ENCODE results near the gene ACTMAP. TPM values are rescaled to one million over a fixed set of nuclear protein-coding genes. Genes with fewer than 3 reads are reported as not detected.
A peak's percentile ranks its signal among the peaks of the same experiment; 100 is the strongest.

Gene ACTMAP
- total and polyA plus RNA-seq, 2 of the 13 experiments (the other 11 are each of a cell fraction or from before 2014, with no cell fraction given) = 2.2 to 7.9 TPM

DNA sequence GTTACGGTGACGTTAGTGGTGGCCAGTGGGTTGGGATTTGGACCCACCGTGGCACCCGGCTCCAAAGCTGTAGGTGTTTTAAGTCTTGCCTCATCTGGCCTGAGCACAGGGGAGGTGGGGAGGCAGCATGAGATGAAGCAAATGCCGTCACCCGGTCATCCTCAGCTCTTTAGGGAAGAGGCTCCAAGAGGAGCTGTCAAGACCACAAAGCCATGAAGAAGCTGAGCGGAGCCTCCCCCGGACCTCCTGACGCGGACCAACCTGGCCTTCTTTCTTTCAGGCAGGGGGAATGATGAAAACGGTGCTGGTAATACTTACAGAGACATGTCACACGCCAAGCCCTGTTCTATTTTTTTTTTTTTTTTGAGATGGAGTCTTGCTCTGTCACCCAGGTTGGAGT, 7.4 kb downstream of the ACTMAP start:
- no peaks in the 10 kb centered on the region for H3K79me2 ChIP-seq (ENCODE audit: insufficient read depth, low read length)
- no peak overlapping the region for H3K9ac ChIP-seq (ENCODE audit: insufficient read depth, low read depth, low read length)
- H3K9me3 ChIP-seq (ENCODE audit: low read length) = no peaks in the 10 kb centered on the region
- no peak overlapping the region for H3K27ac ChIP-seq (ENCODE audit: extremely low read length, insufficient read depth, low read length)
- H3K4me3 ChIP-seq (replicated peaks in 1 of 3; ENCODE audit: insufficient read depth in 1 of 3, low read depth in 2 of 3, low read length in 3 of 3) = no peak overlapping the region
- intact Hi-C loops (cut with micrococcal nuclease; ENCODE audit: unreplicated experiment) (no loop called here), in situ Hi-C loops (cut with HindIII; ENCODE audit: extremely low pct_ligation_motif_present, low pct_unique_long_range_greater_than_20kb) (no loop called here)
- H3K4me2 ChIP-seq (ENCODE audit: low read depth, low read length) = no peak overlapping the region
- TF ChIP-seq ZNF780A (CRISPR knock-in tag; IDR thresholded peaks at IDR 0.05) = no peak
- TF ChIP-seq KAT2B (IDR thresholded peaks at IDR 0.05; ENCODE audit: borderline replicate concordance, low read depth, low read length) = no peak
- TF ChIP-seq JUNB (CRISPR knock-in tag; IDR thresholded peaks at IDR 0.05; ENCODE audit: borderline replicate concordance) = no peak
- TF ChIP-seq, protein P1, sequence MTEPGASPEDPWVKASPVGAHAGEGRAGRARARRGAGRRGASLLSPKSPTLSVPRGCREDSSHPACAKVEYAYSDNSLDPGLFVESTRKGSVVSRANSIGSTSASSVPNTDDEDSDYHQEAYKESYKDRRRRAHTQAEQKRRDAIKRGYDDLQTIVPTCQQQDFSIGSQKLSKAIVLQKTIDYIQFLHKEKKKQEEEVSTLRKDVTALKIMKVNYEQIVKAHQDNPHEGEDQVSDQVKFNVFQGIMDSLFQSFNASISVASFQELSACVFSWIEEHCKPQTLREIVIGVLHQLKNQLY (CRISPR knock-in tag; IDR thresholded peaks at IDR 0.05) = no peak
- TF ChIP-seq KLF13 (CRISPR knock-in tag; IDR thresholded peaks at IDR 0.05) = no peak
- H3K36me3 ChIP-seq (replicated peaks in 1 of 2; ENCODE audit: control insufficient read depth in 1 of 2, insufficient read depth in 2 of 2, low read length in 2 of 2) = peaks cover 0 to 17% of the 10 kb centered on the region in 2 experiments; a peak in 4 of 5 replicates
- BruUV-seq (replicated peaks) = no TSS peak
- DNase-seq (ENCODE audit: low spot score) (no peak), ATAC-seq (no peak), FAIRE-seq (no peak)
- ChIA-PET POLR2A (interaction anchor here (0.8 to 2.3 kb wide), 5 partner anchors 7 to 56 kb away, joined by 3 to 8 read pairs (median 4); partner anchors contain the start of genes ACTMAP, EGLN2 and RAB4B), CTCF (ENCODE audit: low intra/inter-chr PET ratio, low total read pairs) (no interaction called here)
- H3K27me3 ChIP-seq (ENCODE audit: control insufficient read depth in 1 of 2, insufficient read depth in 2 of 2, low read length in 2 of 2) = no peaks in the 10 kb centered on the region
- peaks cover 23% of the 10 kb centered on the region for H3K4me1 ChIP-seq (ENCODE audit: insufficient read depth, low read length)
- WGBS (ENCODE audit: low lambda C conversion rate) = 97% methylated on average over 8 of the region's 12 CpGs
- no peak overlapping the region for H2AFZ ChIP-seq (ENCODE audit: low read length)
- no peaks in the 10 kb centered on the region for H4K20me1 ChIP-seq (ENCODE audit: insufficient read depth, low read length)

DNA sequence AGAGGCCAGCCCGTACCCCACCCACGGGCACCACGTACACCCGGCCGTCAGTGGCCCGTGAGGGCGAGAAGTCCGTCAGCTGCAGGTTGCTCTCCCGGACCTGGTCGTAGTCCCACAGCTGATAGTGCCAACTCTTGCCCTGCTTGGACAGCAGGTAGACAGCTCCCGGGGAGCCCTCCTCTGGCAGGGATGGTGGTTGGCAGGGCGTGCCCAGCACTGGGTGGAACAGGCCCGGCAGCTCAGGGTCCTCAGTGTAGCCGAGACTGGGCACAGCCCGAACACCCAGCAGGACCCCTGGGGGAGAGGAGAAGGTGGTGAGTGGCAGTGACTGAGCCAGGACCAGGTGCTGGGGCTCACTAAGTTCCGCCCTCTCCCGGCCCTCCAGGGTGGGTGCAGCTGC, 7.8 kb downstream of the ACTMAP start:
- Histone ChIP-seq H3K36me3 (replicated peaks in 1 of 2; ENCODE audit: control insufficient read depth in 1 of 2, insufficient read depth in 2 of 2, low read length in 2 of 2) (peaks cover 1 to 19% of the 10 kb centered on the region in 2 experiments), H4K20me1 (ENCODE audit: insufficient read depth, low read length) (no peaks in the 10 kb centered on the region), H2AFZ (ENCODE audit: low read length) (no peak overlapping the region), H3K9ac (ENCODE audit: insufficient read depth, low read depth, low read length) (no peak overlapping the region), H3K27ac (ENCODE audit: extremely low read length, insufficient read depth, low read length) (no peak overlapping the region), H3K4me1 (ENCODE audit: insufficient read depth, low read length) (peaks cover 23% of the 10 kb centered on the region), H3K4me3 (replicated peaks in 1 of 3; ENCODE audit: insufficient read depth in 1 of 3, low read depth in 2 of 3, low read length in 3 of 3) (no peak overlapping the region), H3K4me2 (ENCODE audit: low read depth, low read length) (no peak overlapping the region), H3K9me3 (ENCODE audit: low read length) (no peaks in the 10 kb centered on the region), H3K79me2 (ENCODE audit: insufficient read depth, low read length) (no peaks in the 10 kb centered on the region), H3K27me3 (ENCODE audit: control insufficient read depth in 1 of 2, insufficient read depth in 2 of 2, low read length in 2 of 2) (no peaks in the 10 kb centered on the region)
- no peak; the same call in 2 of the 3 replicates for ATAC-seq
- FAIRE-seq = no peak
- BruUV-seq (replicated peaks) = no TSS peak
- CTCF ChIA-PET (ENCODE audit: low intra/inter-chr PET ratio, low total read pairs) = no interaction called here
- no peak for DNase-seq (ENCODE audit: low spot score)
- POLR2A ChIA-PET = interaction anchor here (0.8 to 2.3 kb wide), 6 partner anchors 8 to 56 kb away, joined by 3 to 8 read pairs (median 4); partner anchors contain the start of genes ACTMAP, COQ8B, EGLN2 and ITPKC
- intact Hi-C loops (cut with micrococcal nuclease; ENCODE audit: unreplicated experiment) = no loop called here
- TF ChIP-seq ZBTB3 (CRISPR knock-in tag; IDR thresholded peaks at IDR 0.05; ENCODE audit: borderline replicate concordance, low read depth) (no peak), RBFOX2 (IDR thresholded peaks at IDR 0.05; ENCODE audit: low read depth, low read length) (peak; percentile 48; the same call in 1 of the 2 replicates), ZNF768 (CRISPR knock-in tag; IDR thresholded peaks at IDR 0.05) (peak; percentile 26; the same call in 1 of the 2 replicates), ZBTB8A (CRISPR knock-in tag; IDR thresholded peaks at IDR 0.05; ENCODE audit: borderline replicate concordance, low read depth) (no peak), AGO2 (optimal IDR thresholded peaks at IDR 0.05; ENCODE audit: low read depth, low read length) (peak; percentile 85)
- TF ChIP-seq, protein P2, sequence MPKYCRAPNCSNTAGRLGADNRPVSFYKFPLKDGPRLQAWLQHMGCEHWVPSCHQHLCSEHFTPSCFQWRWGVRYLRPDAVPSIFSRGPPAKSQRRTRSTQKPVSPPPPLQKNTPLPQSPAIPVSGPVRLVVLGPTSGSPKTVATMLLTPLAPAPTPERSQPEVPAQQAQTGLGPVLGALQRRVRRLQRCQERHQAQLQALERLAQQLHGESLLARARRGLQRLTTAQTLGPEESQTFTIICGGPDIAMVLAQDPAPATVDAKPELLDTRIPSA (CRISPR knock-in tag; IDR thresholded peaks at IDR 0.05; ENCODE audit: borderline replicate concordance) = no peak
- TF ChIP-seq, protein P3, sequence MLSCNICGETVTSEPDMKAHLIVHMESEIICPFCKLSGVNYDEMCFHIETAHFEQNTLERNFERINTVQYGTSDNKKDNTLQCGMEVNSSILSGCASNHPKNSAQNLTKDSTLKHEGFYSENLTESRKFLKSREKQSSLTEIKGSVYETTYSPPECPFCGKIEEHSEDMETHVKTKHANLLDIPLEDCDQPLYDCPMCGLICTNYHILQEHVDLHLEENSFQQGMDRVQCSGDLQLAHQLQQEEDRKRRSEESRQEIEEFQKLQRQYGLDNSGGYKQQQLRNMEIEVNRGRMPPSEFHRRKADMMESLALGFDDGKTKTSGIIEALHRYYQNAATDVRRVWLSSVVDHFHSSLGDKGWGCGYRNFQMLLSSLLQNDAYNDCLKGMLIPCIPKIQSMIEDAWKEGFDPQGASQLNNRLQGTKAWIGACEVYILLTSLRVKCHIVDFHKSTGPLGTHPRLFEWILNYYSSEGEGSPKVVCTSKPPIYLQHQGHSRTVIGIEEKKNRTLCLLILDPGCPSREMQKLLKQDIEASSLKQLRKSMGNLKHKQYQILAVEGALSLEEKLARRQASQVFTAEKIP (CRISPR knock-in tag; IDR thresholded peaks at IDR 0.05; ENCODE audit: borderline replicate concordance) = no peak
- in situ Hi-C loops (cut with HindIII; ENCODE audit: extremely low pct_ligation_motif_present, low pct_unique_long_range_greater_than_20kb) = no loop called here
- WGBS (ENCODE audit: low lambda C conversion rate) = 92% methylated on average over 9 of the region's 17 CpGs
